Thymus (tissue), 11 donors: ENCODE data around the gene INTS15. TPM values are rescaled to one million over a fixed set of nuclear protein-coding genes. Genes with fewer than 3 reads are reported as not detected.
"Not testable (repeated sequence)": the region's sequence is repeated elsewhere in the genome, so short reads cannot be mapped to it uniquely, and the experiment has no call there.

Source experiments
- DNase-seq, 9 donors: peaks; one replicate each; pipeline ENCODE4 v3.0.0-alpha.2; 2013; ENCODE audit warnings: low spot score in 9 of 9, low read depth in 6 of 9, missing footprints in 1 of 9
- H3K27ac ChIP-seq, 2 donors: one replicate each; pipeline ENCODE4 v1.5.1; 2013; ENCODE audit warnings: control low read depth in 1 of 2, low read depth in 1 of 2, low read length in 1 of 2, mild to moderate bottlenecking in 1 of 2, moderate library complexity in 1 of 2
- H3K27me3 ChIP-seq, 2 donors: one replicate each; pipeline ENCODE4 v1.5.1; 2013; ENCODE audit warnings: low read length in 1 of 2; ENCODE audit not compliant: control insufficient read depth in 2 of 2, insufficient read depth in 1 of 2
- H3K36me3 ChIP-seq, 2 donors: one replicate each; pipeline ENCODE4 v1.5.1; 2013; ENCODE audit warnings: low read length in 1 of 2, mild to moderate bottlenecking in 1 of 2, moderate library complexity in 1 of 2; ENCODE audit not compliant: control insufficient read depth in 2 of 2, insufficient read depth in 2 of 2
- H3K4me1 ChIP-seq, 2 donors: one replicate each; pipeline ENCODE4 v1.5.1; 2013; ENCODE audit warnings: low read length in 2 of 2; ENCODE audit not compliant: control insufficient read depth in 2 of 2, insufficient read depth in 2 of 2
- H3K4me3 ChIP-seq, 2 donors: one replicate each; pipeline ENCODE4 v1.5.1; 2013; ENCODE audit warnings: low read length in 2 of 2, control low read depth in 1 of 2, mild to moderate bottlenecking in 1 of 2
- H3K9me3 ChIP-seq, 2 donors: one replicate each; pipeline ENCODE4 v1.5.1; 2013; ENCODE audit warnings: low read length in 1 of 2, mild to moderate bottlenecking in 1 of 2; ENCODE audit not compliant: control insufficient read depth in 2 of 2, insufficient read depth in 1 of 2
- WGBS: extraction: QIAGEN DNeasy Blood & Tissue Kit; methylation state at CpG from one replicate; pipeline ENCODE4 v1.1.7; 2013; 5-methylcytosine and 5-hydroxymethylcytosine counted together
- polyA plus RNA-seq: library from polyadenylated mRNA; stranded (reverse); fragments of 200-250 nt; gene quantifications from one replicate; pipeline ENCODE4 v1.2.3, GENCODE V29; 2013
- total RNA-seq: library from RNA; stranded (reverse); fragments of 120-200 nt; gene quantifications from one replicate; pipeline ENCODE4 v1.2.4, GENCODE V29; 2013
- donor health status: healthy.

The INTS15 gene
- total and polyA plus RNA-seq, 2 donors: 16.8 to 28.7 TPM

DNA sequence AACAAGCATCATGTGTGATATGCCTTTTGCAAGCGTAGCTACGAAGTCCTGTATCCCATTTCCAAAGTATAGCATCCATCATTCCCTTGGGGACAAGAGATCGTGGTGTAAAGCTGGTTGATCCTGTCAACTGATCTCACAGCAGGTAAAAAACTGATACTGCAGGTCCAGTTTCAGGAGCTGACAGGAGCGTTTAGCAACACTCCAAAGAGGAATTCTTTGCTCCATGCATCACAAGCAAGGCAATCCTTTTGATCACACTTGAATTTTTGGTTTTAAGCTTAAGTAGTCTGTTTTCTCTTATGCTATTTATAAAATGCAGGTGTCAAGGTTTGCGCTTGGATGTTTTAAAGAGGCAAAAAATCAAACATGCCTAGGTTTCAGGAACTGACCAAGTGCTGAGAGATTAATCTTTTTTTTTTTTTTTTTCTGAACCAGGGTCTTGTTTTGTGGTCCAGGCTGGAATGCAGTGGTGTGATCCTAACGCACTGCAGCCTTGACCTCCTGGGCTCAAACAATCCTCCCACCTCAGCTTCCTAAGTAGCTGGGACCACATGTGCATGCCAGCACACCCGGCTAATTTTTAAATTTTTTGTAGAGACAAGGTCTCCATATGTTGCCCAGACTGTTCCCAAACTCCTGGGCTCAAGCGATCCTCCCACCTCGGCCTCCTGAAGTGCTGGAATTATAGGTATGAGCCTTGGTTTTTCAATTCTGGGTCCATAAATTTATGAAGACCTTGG, 14.4 kb upstream of the INTS15 start:
- Histone ChIP-seq H3K9me3 (no peaks in the 10 kb centered on the region), H3K27ac (no peak overlapping the region), H3K36me3 (peaks cover 3 to 4% of the 10 kb centered on the region in 2 donors), H3K27me3 (no peaks in the 10 kb centered on the region), H3K4me1 (peaks cover 5 to 14% of the 10 kb centered on the region in 2 donors), H3K4me3 (no peak overlapping the region)
- DNase-seq: no peak
- WGBS: 95% methylated on average over 9 of the region's 9 CpGs

DNA sequence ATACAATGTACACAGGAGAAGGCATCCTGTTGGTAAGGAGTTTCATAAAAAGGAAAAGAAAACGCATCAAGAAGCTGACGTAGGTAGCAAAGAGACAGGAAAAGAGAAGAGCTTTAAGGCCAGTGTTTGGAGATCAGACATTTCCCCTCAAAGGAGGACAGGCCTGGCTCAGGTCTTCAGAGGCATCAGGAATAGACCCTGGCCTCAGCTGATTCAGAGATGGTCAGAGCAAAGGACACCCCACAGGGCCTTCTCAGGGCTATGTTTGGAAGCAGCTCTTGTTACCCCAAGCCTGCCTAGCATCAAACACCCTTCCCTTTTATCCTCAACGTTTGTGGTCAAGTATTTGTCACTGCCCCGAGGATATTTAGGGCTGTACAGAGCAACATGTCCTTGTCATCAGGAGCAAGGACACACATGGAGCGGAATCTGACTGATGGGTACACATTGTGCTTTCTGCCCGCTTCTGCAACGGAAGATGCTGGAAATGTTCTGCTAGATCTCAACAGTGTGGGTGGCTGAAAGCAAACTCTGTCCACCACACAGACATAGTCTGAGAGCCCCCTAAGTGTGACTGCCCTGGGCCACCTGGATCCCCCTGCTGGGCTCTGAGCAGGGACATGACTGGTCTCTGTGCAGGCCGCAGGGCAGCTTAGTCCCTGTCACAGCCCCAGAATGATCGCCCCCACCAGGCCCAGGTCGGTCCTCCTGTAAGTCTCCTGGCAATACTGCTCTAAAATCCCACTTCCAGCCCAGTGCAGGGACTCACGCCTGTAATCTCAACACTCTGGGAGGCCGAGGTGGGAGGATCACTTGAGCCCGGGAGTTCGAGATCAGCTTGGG, 13.6 kb upstream of the INTS15 start:
- no peak overlapping the region for H3K27ac ChIP-seq
- 79% methylated on average over 14 of the region's 14 CpGs for WGBS

DNA sequence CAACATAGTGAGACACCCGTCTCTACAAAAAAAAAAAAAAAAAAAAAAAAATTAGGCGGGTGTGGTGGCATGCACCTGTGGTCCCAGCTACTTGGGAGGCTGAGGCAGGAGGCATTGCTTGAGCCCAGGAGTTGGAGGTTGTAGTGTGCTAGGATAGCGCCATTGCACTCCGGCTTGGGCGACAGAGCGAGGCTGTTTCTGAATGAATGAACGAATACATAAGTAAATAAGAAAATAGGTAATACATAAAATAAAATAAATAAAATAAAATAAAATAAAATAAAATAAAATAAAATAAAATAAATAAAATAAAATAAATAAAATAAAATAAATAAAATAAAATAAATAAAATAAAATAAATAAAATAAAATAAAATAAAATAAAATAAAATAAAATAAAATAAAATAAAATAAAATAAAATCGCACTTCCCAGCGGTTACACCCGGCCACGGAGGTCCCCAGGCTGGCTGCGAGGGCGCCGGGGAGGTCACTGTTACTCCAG, 12.9 kb upstream of the INTS15 start:
- not testable (repeated sequence) for H3K9me3 ChIP-seq, H3K27me3 ChIP-seq
- Histone ChIP-seq H3K4me1 (peaks cover 5 to 14% of the 10 kb centered on the region in 2 donors), H3K27ac (peak overlapping the region; percentile 90 to 97), H3K36me3 (peaks cover 17 to 18% of the 10 kb centered on the region in 2 donors), H3K4me3 (peak overlapping the region; percentile 88 to 94)
- WGBS: 10% methylated on average over 14 of the region's 14 CpGs
- peak in 1 of 9 donors; percentile 46 for DNase-seq

More for the DNA sequence above, 13.6 kb upstream of the INTS15 start:
- Histone ChIP-seq H3K4me1 (peaks cover 5 to 14% of the 10 kb centered on the region in 2 donors), H3K27me3 (no peaks in the 10 kb centered on the region), H3K36me3 (peaks cover 11 to 12% of the 10 kb centered on the region in 2 donors), H3K9me3 (no peaks in the 10 kb centered on the region), H3K4me3 (peak overlapping the region; percentile 88 to 94)
- DNase-seq: no peak

DNA sequence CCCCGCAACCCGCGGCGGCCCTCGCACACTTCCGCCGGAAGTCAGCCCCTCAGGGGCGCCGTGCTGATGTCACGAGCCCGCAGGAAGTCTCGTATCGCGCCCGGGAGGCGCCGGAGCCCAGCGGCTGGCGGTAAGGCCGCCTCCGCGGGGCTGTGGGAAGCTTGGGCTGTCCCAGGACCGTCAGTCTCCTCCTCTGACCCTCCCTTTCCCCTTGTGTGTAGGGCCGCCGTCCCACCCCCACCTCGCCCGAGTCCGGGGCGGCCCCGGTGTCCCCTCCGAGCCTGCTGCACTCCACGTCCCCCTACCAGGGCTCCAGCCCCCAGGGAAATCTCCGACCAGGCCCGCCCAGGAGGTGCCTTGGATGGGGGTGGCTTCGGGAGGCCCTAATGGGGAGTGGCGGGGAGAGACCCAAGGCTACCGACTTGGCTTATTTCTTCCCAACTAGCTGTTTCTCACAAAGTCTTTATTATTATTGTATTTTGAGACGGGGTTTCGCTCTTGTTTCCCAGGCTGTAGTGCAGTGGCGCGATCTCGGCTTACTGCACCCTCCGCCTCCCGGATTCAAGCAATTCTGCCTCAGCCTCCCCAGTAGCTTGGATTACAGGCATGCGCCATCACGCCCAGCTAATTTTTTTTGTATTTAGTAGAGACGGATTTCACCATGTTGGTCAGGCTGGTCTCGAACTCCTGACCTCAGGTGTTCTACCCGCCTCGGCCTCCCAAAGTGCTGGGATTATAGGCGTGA, 12.3 kb upstream of the INTS15 start, which contains the start of gene ZDHHC4:
Gene ZDHHC4 (plus strand): TSS at position 86 of the 745 bp plus-strand sequence. CDS start 3,108 bp downstream, outside the sequence.
- 19% methylated on average over 51 of the region's 51 CpGs for WGBS
- H3K9me3 ChIP-seq: no peaks in the 10 kb centered on the region
- H3K27ac ChIP-seq: peak within 1 kb of the TSS; percentile 90 to 97
- peaks cover 5 to 14% of the 10 kb centered on the region in 2 donors for H3K4me1 ChIP-seq
- H3K27me3 ChIP-seq: no peaks in the 10 kb centered on the region
- peaks cover 23% of the 10 kb centered on the region in 2 donors for H3K36me3 ChIP-seq
- DNase-seq: peak in 8 of 9 donors; percentile 66 to 93 (median 80)
- H3K4me3 ChIP-seq: peak within 1 kb of the TSS; percentile 88 to 94

DNA sequence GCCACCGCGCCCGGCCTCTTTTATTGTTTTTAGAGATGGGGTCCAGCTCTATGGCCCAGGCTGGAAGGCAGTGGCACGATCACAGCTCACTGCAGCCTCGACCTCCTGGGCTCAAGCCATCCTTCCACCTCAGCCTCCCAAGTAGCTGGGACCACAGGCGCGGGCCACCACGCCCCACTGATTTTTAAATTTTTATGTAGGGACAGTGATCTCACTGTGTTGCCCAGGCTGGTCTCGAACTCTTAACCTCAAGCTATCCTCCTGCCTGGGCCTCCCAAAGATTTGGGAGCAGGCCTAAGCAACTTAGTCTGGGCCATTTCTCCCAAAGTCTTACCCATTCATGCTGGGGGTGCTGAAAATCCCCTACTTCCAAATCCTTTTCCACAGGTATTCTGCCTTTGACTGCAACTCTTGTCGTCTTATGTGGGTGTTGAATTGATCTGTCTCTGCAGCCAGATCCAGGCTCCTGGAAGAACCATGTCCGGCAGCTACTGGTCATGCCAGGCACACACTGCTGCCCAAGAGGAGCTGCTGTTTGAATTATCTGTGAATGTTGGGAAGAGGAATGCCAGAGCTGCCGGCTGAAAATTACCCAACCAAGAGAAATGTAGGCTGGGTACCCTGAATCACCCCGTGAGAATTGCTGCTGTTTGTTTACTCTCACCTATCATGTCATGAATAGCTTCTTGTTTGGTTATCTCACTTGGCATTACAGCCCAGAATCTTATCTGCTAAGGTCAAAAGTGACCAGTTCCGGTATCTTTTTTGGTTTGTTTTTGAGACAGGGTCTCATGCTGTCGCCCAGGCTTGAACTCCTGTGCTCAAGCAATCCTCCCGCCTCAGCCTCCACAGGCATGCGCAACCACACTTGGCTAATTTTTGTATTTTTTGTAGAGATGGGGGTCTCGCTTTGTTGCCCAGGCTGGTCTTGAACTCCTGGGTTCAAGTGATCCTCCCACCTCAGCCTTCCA, 11.4 kb upstream of the INTS15 start:
- H3K4me1 ChIP-seq: peaks cover 5 to 14% of the 10 kb centered on the region in 2 donors
- peak overlapping the region in 1 of 2 donors; percentile 94 for H3K4me3 ChIP-seq
- no peaks in the 10 kb centered on the region for H3K9me3 ChIP-seq
- WGBS: 98% methylated on average over 18 of the region's 18 CpGs
- peaks cover 32% of the 10 kb centered on the region in 2 donors for H3K36me3 ChIP-seq
- no peak overlapping the region for H3K27ac ChIP-seq
- DNase-seq: no peak
- H3K27me3 ChIP-seq: no peaks in the 10 kb centered on the region

DNA sequence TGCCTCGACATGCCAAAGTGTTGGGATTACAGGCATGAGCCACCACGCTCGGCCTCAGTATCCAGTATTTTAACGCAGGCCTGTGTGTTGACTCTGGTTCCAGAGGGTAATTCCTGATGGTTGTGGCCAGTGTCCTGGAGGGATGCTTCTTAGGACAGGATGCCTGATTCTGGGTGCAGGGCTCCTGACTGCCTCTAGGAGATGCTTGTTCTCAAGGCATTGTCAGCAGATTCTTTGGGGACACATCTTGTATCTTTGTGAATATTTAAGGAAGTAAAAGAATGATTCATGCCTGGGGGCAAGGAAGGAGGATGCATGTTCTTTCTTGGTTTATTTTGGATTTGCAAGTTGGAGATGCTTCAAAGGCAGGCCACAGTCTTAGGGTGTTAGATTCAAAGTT, 10.4 kb upstream of the INTS15 start:
- no peak overlapping the region for H3K27ac ChIP-seq
- WGBS: 95% methylated on average over 4 of the region's 4 CpGs
- H3K9me3 ChIP-seq: no peaks in the 10 kb centered on the region
- H3K36me3 ChIP-seq: peaks cover 36 to 40% of the 10 kb centered on the region in 2 donors
- no peak for DNase-seq
- H3K4me1 ChIP-seq: peaks cover 5 to 14% of the 10 kb centered on the region in 2 donors
- no peaks in the 10 kb centered on the region for H3K27me3 ChIP-seq
- H3K4me3 ChIP-seq: no peak overlapping the region

DNA sequence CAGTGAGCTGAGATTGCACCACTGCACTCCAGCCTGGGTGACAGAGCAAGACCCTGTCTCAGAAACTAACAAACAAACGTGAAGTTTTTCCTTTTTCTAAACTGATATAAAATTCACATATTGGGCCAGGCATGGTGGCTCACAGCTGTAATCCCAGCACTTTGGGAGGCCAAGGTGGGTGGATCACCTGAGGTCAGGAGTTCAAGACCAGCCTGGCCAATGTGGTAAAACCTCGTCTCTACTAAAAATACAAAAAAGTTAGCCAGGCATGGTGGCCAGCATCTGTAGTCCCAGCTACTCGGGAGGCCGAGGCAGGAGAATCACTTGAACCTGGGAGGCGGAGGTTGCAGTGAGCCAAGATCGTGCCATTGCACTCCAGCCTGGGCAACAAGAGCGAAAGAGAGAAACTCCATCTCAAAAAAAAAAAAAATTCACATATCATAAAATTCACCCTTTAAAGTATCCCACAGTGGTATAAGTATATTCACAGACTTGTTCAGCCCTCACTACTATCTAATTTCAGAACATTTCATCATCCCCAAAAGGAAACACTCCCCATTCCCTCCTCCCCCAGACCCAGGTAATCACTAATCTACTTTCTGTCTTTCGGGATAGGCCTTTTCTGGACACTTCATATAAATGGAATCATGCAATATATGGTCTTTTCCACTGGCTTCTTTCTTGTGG, 3.9 kb upstream of the INTS15 start:
- WGBS: 98% methylated on average over 8 of the region's 8 CpGs
- not testable (repeated sequence) for DNase-seq, H3K27me3 ChIP-seq, H3K27ac ChIP-seq, H3K9me3 ChIP-seq, H3K4me3 ChIP-seq
- peaks cover 6 to 10% of the 10 kb centered on the region in 2 donors for H3K4me1 ChIP-seq
- H3K36me3 ChIP-seq: peaks cover 41 to 61% of the 10 kb centered on the region in 2 donors
